Measurements from ENCODE around the gene SLC44A2.

SLC44A2 gene

GRCh38 chr19:10682397-10683063 lies 57.2 kb downstream of the SLC44A2 start:
- DNase-seq (ENCODE audit: low read depth in 3 of 3): no peak

GRCh38 chr19:10683064-10683426 lies 57.7 kb downstream of the SLC44A2 start:
- no peak for DNase-seq (ENCODE audit: low read depth in 3 of 3)

GRCh38 chr19:10683582-10683981 lies 58.2 kb downstream of the SLC44A2 start:
- no peak for DNase-seq (ENCODE audit: low read depth in 3 of 3)

GRCh38 chr19:10685210-10685609 lies 59.9 kb downstream of the SLC44A2 start:
- no peak for DNase-seq (ENCODE audit: low read depth in 3 of 3)

GRCh38 chr19:10686193-10686592 lies 60.8 kb downstream of the SLC44A2 start:
- DNase-seq (ENCODE audit: low read depth in 3 of 3): no peak

GRCh38 chr19:10686661-10687517 lies 61.5 kb downstream of the SLC44A2 start:
- DNase-seq (ENCODE audit: low read depth in 3 of 3): no peak

- DNase-seq (ENCODE audit: low read depth in 3 of 3): no peak
Measured at GRCh38 chr19:10687518-10688288, 62.4 kb downstream of the SLC44A2 start.

- DNase-seq (ENCODE audit: low read depth in 3 of 3): no peak
Measured at GRCh38 chr19:10688545-10689280, 63.4 kb downstream of the SLC44A2 start.

GRCh38 chr19:10690341-10690781 lies 65.0 kb downstream of the SLC44A2 start:
- no peak for DNase-seq (ENCODE audit: low read depth in 3 of 3)

GRCh38 chr19:10691178-10691881 lies 66.0 kb downstream of the SLC44A2 start:
- no peak for DNase-seq (ENCODE audit: low read depth in 3 of 3)

GRCh38 chr19:10691883-10692282 lies 66.5 kb downstream of the SLC44A2 start:
- no peak for DNase-seq (ENCODE audit: low read depth in 3 of 3)

GRCh38 chr19:10692673-10693264 lies 67.4 kb downstream of the SLC44A2 start:
- no peak for DNase-seq (ENCODE audit: low read depth in 3 of 3)

Measured in stimulated activated CD4-positive, alpha-beta T cell treated with anti-CD3 and anti-CD28 coated beads, TNF-alpha, amount 100 ng/mL, for 48 hours (primary cell).